ENCODE measurements around the gene RSRC1.

The RSRC1 gene

DNA sequence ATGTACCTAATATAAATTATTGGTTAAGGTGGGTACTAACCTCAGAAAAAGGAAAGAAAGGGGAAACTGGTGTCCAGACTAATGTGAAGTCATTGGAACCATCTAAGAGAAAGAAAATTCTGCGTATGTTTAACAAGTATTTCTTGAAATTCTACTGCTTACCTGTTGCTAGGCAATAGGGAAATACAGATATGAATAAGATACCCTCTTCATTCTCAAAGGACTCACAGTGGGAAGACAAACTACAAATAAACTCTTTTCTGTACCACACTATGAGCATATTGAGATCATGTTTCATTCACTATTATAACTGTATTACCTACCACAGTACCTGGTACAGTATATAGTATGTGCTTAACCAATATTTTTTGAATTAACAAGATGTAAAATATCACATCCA, 320.6 kb downstream of the RSRC1 start:
- Histone ChIP-seq H3K4me1 (ENCODE audit: insufficient read depth, low read length) (no peaks in the 10 kb centered on the region), H3K9me3 (ENCODE audit: insufficient read depth, low read length, severe bottlenecking) (no peaks in the 10 kb centered on the region), H2AFZ (ENCODE audit: low read depth, low read length) (no peak overlapping the region), H4K20me1 (ENCODE audit: insufficient read depth, low read length) (no peaks in the 10 kb centered on the region), H3K79me2 (ENCODE audit: insufficient read depth, low read length) (no peaks in the 10 kb centered on the region), H3K4me3 (ENCODE audit: low read depth in 1 of 2, low read length in 2 of 2) (no peak overlapping the region), H3K4me2 (ENCODE audit: insufficient read depth, low read length) (no peak overlapping the region), H3K27ac (ENCODE audit: low read length) (no peak overlapping the region), H3K9ac (ENCODE audit: low read depth, low read length) (no peak overlapping the region), H3K36me3 (ENCODE audit: insufficient read depth, low read length) (no peaks in the 10 kb centered on the region), H3K27me3 (ENCODE audit: insufficient read depth, low read length, poor library complexity) (no peaks in the 10 kb centered on the region)
- DNase-seq, result no peak
- TF ChIP-seq, protein P1, sequence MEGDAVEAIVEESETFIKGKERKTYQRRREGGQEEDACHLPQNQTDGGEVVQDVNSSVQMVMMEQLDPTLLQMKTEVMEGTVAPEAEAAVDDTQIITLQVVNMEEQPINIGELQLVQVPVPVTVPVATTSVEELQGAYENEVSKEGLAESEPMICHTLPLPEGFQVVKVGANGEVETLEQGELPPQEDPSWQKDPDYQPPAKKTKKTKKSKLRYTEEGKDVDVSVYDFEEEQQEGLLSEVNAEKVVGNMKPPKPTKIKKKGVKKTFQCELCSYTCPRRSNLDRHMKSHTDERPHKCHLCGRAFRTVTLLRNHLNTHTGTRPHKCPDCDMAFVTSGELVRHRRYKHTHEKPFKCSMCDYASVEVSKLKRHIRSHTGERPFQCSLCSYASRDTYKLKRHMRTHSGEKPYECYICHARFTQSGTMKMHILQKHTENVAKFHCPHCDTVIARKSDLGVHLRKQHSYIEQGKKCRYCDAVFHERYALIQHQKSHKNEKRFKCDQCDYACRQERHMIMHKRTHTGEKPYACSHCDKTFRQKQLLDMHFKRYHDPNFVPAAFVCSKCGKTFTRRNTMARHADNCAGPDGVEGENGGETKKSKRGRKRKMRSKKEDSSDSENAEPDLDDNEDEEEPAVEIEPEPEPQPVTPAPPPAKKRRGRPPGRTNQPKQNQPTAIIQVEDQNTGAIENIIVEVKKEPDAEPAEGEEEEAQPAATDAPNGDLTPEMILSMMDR (IDR thresholded peaks at IDR 0.05; ENCODE audit: borderline replicate concordance, extremely low read depth, low read length, poor library complexity, severe bottlenecking), result no peak
- TF ChIP-seq EZH2 (IDR thresholded peaks at IDR 0.05; ENCODE audit: borderline replicate concordance, low read depth, low read length, severe bottlenecking), result no peak
- no peak for ATAC-seq (ENCODE audit: insufficient read depth, low read depth)

DNA sequence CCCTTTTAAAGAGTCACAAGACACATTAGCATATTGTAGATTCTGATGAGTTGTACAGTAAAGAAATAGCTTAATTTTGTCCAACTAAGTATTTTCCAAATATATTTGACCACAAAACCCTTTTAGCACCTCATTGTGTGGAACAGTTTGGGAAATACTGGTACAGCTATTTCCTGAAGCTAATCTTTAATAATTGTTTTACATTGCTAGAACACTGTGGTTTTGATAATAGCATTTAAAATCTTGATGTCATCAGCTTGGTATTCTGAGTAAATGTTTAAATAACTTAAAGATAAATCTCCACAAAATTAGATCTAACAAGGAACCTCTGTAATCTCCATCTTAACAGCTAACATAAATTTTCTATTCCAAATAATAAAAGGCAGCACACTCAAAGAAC, 321.1 kb downstream of the RSRC1 start:
- TF ChIP-seq EZH2 (IDR thresholded peaks at IDR 0.05; ENCODE audit: borderline replicate concordance, low read depth, low read length, severe bottlenecking), result no peak
- H3K4me3 ChIP-seq (ENCODE audit: low read depth in 1 of 2, low read length in 2 of 2), result no peak overlapping the region
- H3K9ac ChIP-seq (ENCODE audit: low read depth, low read length), result no peak overlapping the region
- ATAC-seq (ENCODE audit: insufficient read depth, low read depth) (no peak), DNase-seq (no peak)
- H3K27ac ChIP-seq (ENCODE audit: low read length), result no peak overlapping the region
- H2AFZ ChIP-seq (ENCODE audit: low read depth, low read length), result no peak overlapping the region
- H3K9me3 ChIP-seq (ENCODE audit: insufficient read depth, low read length, severe bottlenecking), result no peaks in the 10 kb centered on the region
- H3K36me3 ChIP-seq (ENCODE audit: insufficient read depth, low read length), result no peaks in the 10 kb centered on the region
- no peaks in the 10 kb centered on the region for H4K20me1 ChIP-seq (ENCODE audit: insufficient read depth, low read length)
- H3K4me1 ChIP-seq (ENCODE audit: insufficient read depth, low read length), result no peaks in the 10 kb centered on the region
- no peaks in the 10 kb centered on the region for H3K27me3 ChIP-seq (ENCODE audit: insufficient read depth, low read length, poor library complexity)
- H3K79me2 ChIP-seq (ENCODE audit: insufficient read depth, low read length), result no peaks in the 10 kb centered on the region
- H3K4me2 ChIP-seq (ENCODE audit: insufficient read depth, low read length), result no peak overlapping the region

DNA sequence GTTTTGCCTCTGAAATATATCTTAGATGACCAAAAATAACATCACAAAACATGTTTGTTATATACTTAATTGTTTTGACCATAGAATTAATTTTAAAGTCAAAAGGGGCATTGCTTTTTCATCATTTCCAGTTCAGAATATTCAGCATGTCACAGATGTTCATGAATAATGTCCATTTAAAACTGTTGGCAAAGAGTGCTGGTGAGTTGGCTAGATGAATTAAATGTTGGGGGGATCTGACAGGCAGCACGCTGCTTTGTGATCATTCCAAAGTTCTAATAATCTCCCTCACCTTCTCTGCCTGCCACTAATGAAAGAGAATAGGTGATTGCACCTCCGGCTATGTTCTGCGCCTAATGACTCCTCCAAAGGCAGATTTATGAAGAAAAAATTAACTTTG, 321.9 kb downstream of the RSRC1 start:
- no peaks in the 10 kb centered on the region for H3K79me2 ChIP-seq (ENCODE audit: insufficient read depth, low read length)
- DNase-seq (no peak), ATAC-seq (ENCODE audit: insufficient read depth, low read depth) (no peak)
- H3K9ac ChIP-seq (ENCODE audit: low read depth, low read length), result no peak overlapping the region
- no peak overlapping the region for H3K4me2 ChIP-seq (ENCODE audit: insufficient read depth, low read length)
- H4K20me1 ChIP-seq (ENCODE audit: insufficient read depth, low read length), result no peaks in the 10 kb centered on the region
- H3K27me3 ChIP-seq (ENCODE audit: insufficient read depth, low read length, poor library complexity), result no peaks in the 10 kb centered on the region
- H2AFZ ChIP-seq (ENCODE audit: low read depth, low read length), result no peak overlapping the region
- TF ChIP-seq, protein P1 (IDR thresholded peaks at IDR 0.05; ENCODE audit: borderline replicate concordance, extremely low read depth, low read length, poor library complexity, severe bottlenecking), result no peak
- no peak for TF ChIP-seq EZH2 (IDR thresholded peaks at IDR 0.05; ENCODE audit: borderline replicate concordance, low read depth, low read length, severe bottlenecking)
- H3K4me3 ChIP-seq (ENCODE audit: low read depth in 1 of 2, low read length in 2 of 2), result no peak overlapping the region
- H3K27ac ChIP-seq (ENCODE audit: low read length), result no peak overlapping the region
- H3K36me3 ChIP-seq (ENCODE audit: insufficient read depth, low read length), result no peaks in the 10 kb centered on the region
- H3K9me3 ChIP-seq (ENCODE audit: insufficient read depth, low read length, severe bottlenecking), result no peaks in the 10 kb centered on the region
- H3K4me1 ChIP-seq (ENCODE audit: insufficient read depth, low read length), result no peaks in the 10 kb centered on the region

DNA sequence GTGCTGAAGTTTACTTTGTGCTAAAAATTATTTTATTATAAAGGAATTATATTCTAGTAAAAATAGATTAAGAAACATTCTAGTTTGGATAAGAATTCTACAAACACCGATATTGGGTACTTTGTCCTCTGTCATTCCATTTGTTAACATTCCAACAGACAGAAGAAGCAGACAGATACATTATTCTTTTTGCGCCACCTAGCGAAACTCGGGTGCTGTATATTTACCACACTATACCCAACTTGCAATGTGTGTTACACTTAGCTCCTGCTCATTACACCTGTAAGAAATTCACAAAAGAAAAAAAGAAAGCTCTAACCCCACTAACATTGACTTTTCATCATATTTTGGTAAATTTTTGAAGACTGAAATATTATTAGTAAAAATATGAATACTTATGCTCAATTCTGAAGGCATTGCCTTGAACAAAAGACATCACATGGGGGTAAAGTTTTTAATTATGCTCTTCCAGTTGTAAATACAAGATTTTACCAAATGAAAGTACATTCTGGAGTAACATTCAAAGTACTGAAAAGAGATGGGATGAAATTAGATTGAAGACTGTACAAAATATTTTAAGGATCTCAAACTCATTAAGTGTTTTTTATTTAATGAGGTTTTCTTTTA, 324.6 kb downstream of the RSRC1 start:
- Histone ChIP-seq H3K27me3 (ENCODE audit: insufficient read depth, low read length, poor library complexity) (no peaks in the 10 kb centered on the region), H3K4me2 (ENCODE audit: insufficient read depth, low read length) (no peak overlapping the region), H3K36me3 (ENCODE audit: insufficient read depth, low read length) (no peaks in the 10 kb centered on the region), H3K4me1 (ENCODE audit: insufficient read depth, low read length) (no peaks in the 10 kb centered on the region), H3K79me2 (ENCODE audit: insufficient read depth, low read length) (no peaks in the 10 kb centered on the region), H3K4me3 (ENCODE audit: low read depth in 1 of 2, low read length in 2 of 2) (no peak overlapping the region), H4K20me1 (ENCODE audit: insufficient read depth, low read length) (no peaks in the 10 kb centered on the region), H3K27ac (ENCODE audit: low read length) (no peak overlapping the region), H2AFZ (ENCODE audit: low read depth, low read length) (no peak overlapping the region), H3K9ac (ENCODE audit: low read depth, low read length) (no peak overlapping the region), H3K9me3 (ENCODE audit: insufficient read depth, low read length, severe bottlenecking) (no peaks in the 10 kb centered on the region)
- DNase-seq, result peak; percentile 31
- TF ChIP-seq, protein P1 (IDR thresholded peaks at IDR 0.05; ENCODE audit: borderline replicate concordance, extremely low read depth, low read length, poor library complexity, severe bottlenecking), result peak; percentile 56
- no peak for TF ChIP-seq EZH2 (IDR thresholded peaks at IDR 0.05; ENCODE audit: borderline replicate concordance, low read depth, low read length, severe bottlenecking)
- peak; percentile 82 for ATAC-seq (ENCODE audit: insufficient read depth, low read depth)
